Cardiac muscle cell (in vitro differentiated cells and primary cell): Measurements from ENCODE around the gene ABCA10. TPM values are rescaled to one million over a fixed set of nuclear protein-coding genes. Genes with fewer than 3 reads are reported as not detected.
A peak's percentile ranks its signal among the peaks of the same experiment; 100 is the strongest.
"Not testable (repeated sequence)": the region's sequence is repeated elsewhere in the genome, so short reads cannot be mapped to it uniquely, and the experiment has no call there.

Experiments
- DNase-seq, 2 donors: peaks; one replicate each; pipeline versions ENCODE4 v3.0.0 to v3.0.0-alpha.2; 2010 to 2017; ENCODE audit warnings: low read depth in 1 of 2, low spot score in 1 of 2
- H3K27ac ChIP-seq: fragments of 200-600 bp; sonication (generic); 2 replicates; pipeline ENCODE4 v1.5.1; 2016
- H3K27me3 ChIP-seq: fragments of 200-600 bp; sonication (generic); 2 replicates; pipeline ENCODE4 v1.6.0; 2016; ENCODE audit warnings: control low read depth
- H3K36me3 ChIP-seq: fragments of 200-600 bp; sonication (generic); 2 replicates; pipeline ENCODE4 v1.5.1; 2016; ENCODE audit warnings: control low read depth
- H3K4me1 ChIP-seq: fragments of 200-600 bp; sonication (generic); 2 replicates; pipeline ENCODE4 v1.8.1; 2017; ENCODE audit warnings: low read depth, mild to moderate bottlenecking, mixed run types
- H3K4me3 ChIP-seq: fragments of 200-600 bp; sonication (generic); 2 replicates; pipeline ENCODE4 v1.5.1; 2016; ENCODE audit warnings: mild to moderate bottlenecking
- H3K9me3 ChIP-seq: fragments of 200-600 bp; sonication (generic); 2 replicates; pipeline ENCODE4 v1.5.1; 2017; ENCODE audit warnings: low read depth, mild to moderate bottlenecking, control low read depth
- CTCF ChIP-seq: IDR thresholded peaks from 2 replicates; pipeline ENCODE4 v1.5.1; 2012; ENCODE audit warnings: low read depth, mild to moderate bottlenecking, low read length
- polyA plus RNA-seq: library from polyadenylated mRNA; unstranded; fragments of >200 nt; fragmentation: Nextera tagmentation; extraction: Ambion mirVana; gene quantifications from 2 replicates; pipeline ENCODE4 v1.2.1, GENCODE V29; 2016
- total RNA-seq: library from RNA; depleted of rRNA; stranded (reverse); fragments of >200 nt; gene quantifications from 2 replicates; pipeline ENCODE4 v1.2.3, GENCODE V29; 2016

Gene ABCA10
- total and polyA plus RNA-seq, 2 experiments from 2014 or later = not detected

DNA sequence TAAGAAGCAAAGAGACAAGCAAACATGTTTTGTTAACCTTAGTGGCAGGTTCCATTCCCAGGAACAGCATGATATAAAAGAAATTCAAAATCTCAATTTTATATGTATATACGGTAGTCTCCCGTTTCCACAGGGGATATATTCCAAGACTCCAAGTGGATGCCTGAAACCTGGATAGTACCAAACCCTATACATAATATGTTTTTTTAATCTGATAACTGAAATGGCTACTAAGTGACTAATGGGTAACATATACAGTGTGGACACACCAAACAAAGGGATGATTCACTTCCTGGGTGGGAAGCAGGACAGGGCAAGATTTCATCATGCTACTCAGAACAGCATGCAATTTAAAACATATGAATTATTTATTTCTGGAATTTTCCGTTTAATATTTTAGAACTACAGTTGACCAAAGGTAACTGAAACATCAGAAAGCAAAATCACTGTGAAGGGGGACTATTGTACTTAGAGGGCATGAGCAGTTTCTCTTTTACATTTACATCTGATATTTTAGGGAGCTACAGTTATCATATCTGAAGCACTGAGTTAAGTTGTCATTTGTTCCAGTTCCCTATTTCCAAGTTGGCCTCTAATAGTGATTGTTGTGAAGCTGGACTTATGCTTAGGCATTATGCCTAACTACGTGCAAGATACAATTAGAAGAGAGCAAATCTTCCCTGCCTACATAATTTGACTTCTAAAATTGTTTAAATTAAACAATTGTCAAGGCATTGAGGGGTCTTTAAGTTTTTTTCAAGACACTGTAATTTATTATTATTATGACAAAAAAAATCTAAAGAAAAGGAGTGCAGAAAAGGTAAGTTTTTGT, 52.8 kb downstream of the ABCA10 start:
- peak in 1 of 2 donors; percentile 90 for DNase-seq
- no peaks in the 10 kb centered on the region for H3K4me1 ChIP-seq
- no peaks in the 10 kb centered on the region for H3K27me3 ChIP-seq
- H3K27ac ChIP-seq = no peak overlapping the region
- no peaks in the 10 kb centered on the region for H3K9me3 ChIP-seq
- no peak for TF ChIP-seq CTCF
- H3K4me3 ChIP-seq = no peak overlapping the region
- no peaks in the 10 kb centered on the region for H3K36me3 ChIP-seq

DNA sequence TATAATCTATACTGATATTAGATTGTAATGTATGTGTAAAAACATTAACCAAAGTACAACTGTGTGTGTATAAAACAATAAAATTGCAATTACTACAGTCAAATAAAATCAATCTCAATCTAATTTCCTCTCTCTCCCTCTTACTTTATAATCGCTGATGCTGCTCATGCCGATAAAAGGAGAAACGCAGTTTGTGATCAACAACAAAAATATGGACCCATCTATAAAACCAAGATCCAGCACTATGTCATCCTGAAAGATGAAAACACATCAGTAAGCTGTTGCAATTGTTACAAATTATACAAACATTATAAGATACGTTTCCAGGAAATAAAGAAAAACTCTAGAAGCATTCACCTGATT, 53.4 kb downstream of the ABCA10 start:
- TF ChIP-seq CTCF = no peak
- H3K27ac ChIP-seq = no peak overlapping the region
- H3K9me3 ChIP-seq = no peaks in the 10 kb centered on the region

GRCh38 chr17:69173118-69173517, 55.5 kb downstream of the ABCA10 start:
- DNase-seq = no peak
- TF ChIP-seq CTCF = no peak
- Histone ChIP-seq H3K27me3 (no peaks in the 10 kb centered on the region), H3K4me3 (no peak overlapping the region), H3K27ac (no peak overlapping the region), H3K36me3 (no peaks in the 10 kb centered on the region), H3K9me3 (no peaks in the 10 kb centered on the region), H3K4me1 (no peaks in the 10 kb centered on the region)

More for the DNA sequence above, 53.4 kb downstream of the ABCA10 start:
- no peak for DNase-seq
- Histone ChIP-seq H3K4me1 (no peaks in the 10 kb centered on the region), H3K4me3 (no peak overlapping the region), H3K27me3 (no peaks in the 10 kb centered on the region), H3K36me3 (no peaks in the 10 kb centered on the region)

DNA sequence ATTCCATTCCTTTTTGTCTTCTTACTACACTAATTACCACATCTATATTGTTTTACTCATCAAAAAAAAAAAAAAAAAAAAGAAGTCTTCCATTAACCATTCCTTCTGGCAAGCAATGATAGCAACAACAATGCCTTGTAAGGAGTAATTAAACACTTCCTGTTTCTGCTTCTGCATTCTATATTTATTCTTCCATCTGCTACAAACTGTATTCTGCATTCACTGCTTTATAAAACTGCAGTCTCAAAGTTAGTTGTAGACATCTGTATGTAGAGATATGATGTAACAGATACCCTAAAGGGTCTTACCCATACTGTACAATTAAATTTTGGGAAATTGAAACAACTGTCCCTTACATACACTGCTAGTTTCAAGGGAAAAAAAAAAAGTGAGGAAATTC, 58.2 kb downstream of the ABCA10 start:
- Histone ChIP-seq H3K27ac (no peak overlapping the region), H3K9me3 (no peaks in the 10 kb centered on the region), H3K4me3 (no peak overlapping the region), H3K36me3 (no peaks in the 10 kb centered on the region), H3K4me1 (peaks cover 9% of the 10 kb centered on the region), H3K27me3 (no peaks in the 10 kb centered on the region)
- TF ChIP-seq CTCF = no peak
- DNase-seq = no peak

DNA sequence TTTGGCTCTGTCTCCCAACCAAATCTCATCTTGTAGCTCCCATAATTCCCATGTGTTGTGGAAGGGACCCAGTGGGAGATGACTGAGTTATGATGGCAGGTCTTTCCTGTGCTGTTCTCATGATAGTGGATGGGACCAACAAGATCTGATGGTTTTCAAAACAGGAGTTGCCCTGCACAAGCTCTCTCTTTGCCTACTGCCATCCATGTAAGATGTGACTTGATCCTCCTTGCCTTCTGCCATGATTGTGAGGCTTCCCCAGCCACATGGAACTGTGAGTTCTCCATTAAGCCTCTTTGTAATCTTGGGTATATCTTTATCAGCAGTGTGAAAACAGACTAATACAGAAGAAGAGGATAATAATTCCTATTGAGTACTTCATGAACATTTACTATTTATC, 60.0 kb downstream of the ABCA10 start:
- not testable (repeated sequence) for H3K4me3 ChIP-seq, H3K4me1 ChIP-seq, H3K9me3 ChIP-seq, DNase-seq, H3K36me3 ChIP-seq, H3K27ac ChIP-seq, H3K27me3 ChIP-seq

DNA sequence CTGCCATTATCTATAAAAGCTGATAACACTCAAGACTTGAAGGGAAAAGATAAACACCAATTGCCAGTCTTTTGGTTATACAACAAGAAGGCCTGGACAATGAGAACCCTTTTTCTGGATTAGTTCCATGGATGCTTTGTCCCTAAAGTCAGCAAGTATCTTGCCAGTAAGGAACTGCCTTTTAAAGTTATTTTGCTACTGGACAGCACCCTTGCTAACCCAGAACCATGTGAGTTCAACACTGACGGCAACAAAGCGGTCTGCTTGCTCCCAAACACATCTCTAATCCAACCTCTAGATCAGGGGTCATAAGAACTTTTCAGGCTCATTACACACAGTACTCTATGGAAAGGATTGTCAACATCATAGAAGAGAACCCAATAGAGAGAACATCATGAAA, 61.7 kb downstream of the ABCA10 start:
- H3K9me3 ChIP-seq = no peaks in the 10 kb centered on the region
- no peak for DNase-seq
- no peaks in the 10 kb centered on the region for H3K27me3 ChIP-seq
- no peak overlapping the region for H3K27ac ChIP-seq
- H3K4me1 ChIP-seq = peaks cover 9% of the 10 kb centered on the region
- no peak for TF ChIP-seq CTCF
- no peaks in the 10 kb centered on the region for H3K36me3 ChIP-seq
- H3K4me3 ChIP-seq = no peak overlapping the region
